PC-9 (cell line): ENCODE data around the gene FADS3. TPM values are rescaled to one million over a fixed set of nuclear protein-coding genes. Genes with fewer than 3 reads are reported as not detected.

Experiments used
- BruUV-seq: library from RNA; stranded (reverse); fragments of 400-500 nt; replicated peaks from 2 replicates; lab custom pipeline; 2021; lab: Mats Ljungman, UMichigan
- CTCF ChIA-PET: fragments of 300-600 bp; sonication (Branson Sonifier 250); formaldehyde crosslinking; loops from one replicate; lab custom pipeline; 2022; ENCODE audit warnings: antibody characterized with exemption; lab: Charles Lee
- POLR2A ChIA-PET: fragments of 300-600 bp; sonication (Branson Sonifier 250); formaldehyde crosslinking; loops from one replicate; lab custom pipeline; 2022; ENCODE audit warnings: antibody characterized with exemption; ENCODE audit not compliant: unreplicated experiment; lab: Charles Lee
- DNase-seq, 2 experiments: peaks; one replicate each; pipeline versions ENCODE4 v3.0.0 to v3.0.0-alpha.2; 2015 to 2022; ENCODE audit warnings: mixed read lengths in 1 of 2
- H2AFZ ChIP-seq: fragments of 200-600 bp; sonication (generic); 2 replicates; pipeline ENCODE4 v1.8.1; 2017; ENCODE audit warnings: antibody characterized with exemption
- H3F3A ChIP-seq: fragments of 200-600 bp; sonication (generic); 2 replicates; pipeline ENCODE4 v1.8.1; 2017; ENCODE audit warnings: antibody characterized with exemption, mild to moderate bottlenecking, low read depth; ENCODE audit not compliant: insufficient read depth
- H3K27ac ChIP-seq: fragments of 200-600 bp; sonication (generic); 2 replicates; pipeline ENCODE4 v1.6.1; 2016; ENCODE audit warnings: mixed run types
- H3K27me3 ChIP-seq: fragments of 200-600 bp; sonication (generic); 2 replicates; pipeline ENCODE4 v1.6.1; 2016; ENCODE audit warnings: low read depth, mixed run types; ENCODE audit not compliant: insufficient read depth
- H3K36me3 ChIP-seq: fragments of 200-600 bp; sonication (generic); 2 replicates; pipeline ENCODE4 v1.6.1; 2016; ENCODE audit warnings: low read depth, mixed run types
- H3K4me1 ChIP-seq: fragments of 200-600 bp; sonication (generic); replicated peaks from 2 replicates; pipeline ENCODE4 v1.6.1; 2016; ENCODE audit warnings: mixed run types; ENCODE audit not compliant: insufficient read depth
- H3K4me2 ChIP-seq: fragments of 200-600 bp; sonication (generic); 2 replicates; pipeline ENCODE4 v1.6.1; 2017; ENCODE audit warnings: mixed run types
- H3K4me3 ChIP-seq: fragments of 200-600 bp; sonication (generic); 2 replicates; pipeline ENCODE4 v1.6.1; 2016; ENCODE audit warnings: mixed run types
- H3K79me2 ChIP-seq: fragments of 200-600 bp; sonication (generic); 2 replicates; pipeline ENCODE4 v1.6.1; 2017; ENCODE audit warnings: low read depth, mixed run types
- H3K9me2 ChIP-seq: fragments of 200-600 bp; sonication (generic); 2 replicates; pipeline ENCODE4 v1.8.1; 2017; ENCODE audit warnings: mild to moderate bottlenecking; ENCODE audit not compliant: insufficient read depth
- H3K9me3 ChIP-seq: fragments of 200-600 bp; sonication (generic); 2 replicates; pipeline ENCODE4 v1.8.1; 2016; ENCODE audit warnings: low read depth; ENCODE audit not compliant: insufficient read depth
- H4K20me1 ChIP-seq: fragments of 200-600 bp; sonication (generic); 2 replicates; pipeline ENCODE4 v1.8.1; 2017; ENCODE audit not compliant: insufficient read depth
- CTCF ChIP-seq: fragments of 200-600 bp; sonication (generic); conservative IDR thresholded peaks from 2 replicates; pipeline ENCODE4 v1.6.1; 2017; ENCODE audit warnings: mixed run types, antibody characterized with exemption, mild to moderate bottlenecking, moderate library complexity
- EZH2 ChIP-seq: fragments of 200-600 bp; sonication (generic); IDR thresholded peaks from 2 replicates; pipeline ENCODE4 v1.8.0; 2017; ENCODE audit warnings: antibody characterized with exemption, low read depth
- intact Hi-C: fragments of 100-400 bp; cut with micrococcal nuclease; formaldehyde crosslinking; loops from one replicate; pipeline ENCODE4 v1.10.0; 2022; ENCODE audit not compliant: unreplicated experiment
- total RNA-seq: library from RNA; stranded (reverse); gene quantifications from 2 replicates; pipeline ENCODE4 v1.2.3, GENCODE V29; 2021

The FADS3 gene
- total RNA-seq, 1 experiment from 2014 or later: 75.5 TPM

GRCh38 chr11:61906522-61906909 lies 15.2 kb upstream of the FADS3 start:
- H3K27me3 ChIP-seq: no peaks in the 10 kb centered on the region
- H3F3A ChIP-seq: no peaks in the 10 kb centered on the region
- no peaks in the 10 kb centered on the region for H3K4me1 ChIP-seq
- intact Hi-C loops: no loop called here
- no peak overlapping the region for H3K27ac ChIP-seq
- no peaks in the 10 kb centered on the region for H3K9me3 ChIP-seq
- H4K20me1 ChIP-seq: no peaks in the 10 kb centered on the region
- no peak overlapping the region for H3K4me3 ChIP-seq
- H2AFZ ChIP-seq: no peak overlapping the region
- ChIA-PET POLR2A (no interaction called here), CTCF (interaction anchor here (0.6 kb wide), 1 partner anchor 155 kb away, joined by 7 read pairs; no protein-coding TSS in a partner anchor)
- DNase-seq: no peak
- no peak overlapping the region for H3K4me2 ChIP-seq
- H3K9me2 ChIP-seq: no peaks in the 10 kb centered on the region
- BruUV-seq: no TSS peak
- H3K36me3 ChIP-seq: no peaks in the 10 kb centered on the region
- H3K79me2 ChIP-seq: no peaks in the 10 kb centered on the region
- no peak for TF ChIP-seq EZH2
- no peak for TF ChIP-seq CTCF

GRCh38 chr11:61905801-61906521 lies 14.6 kb upstream of the FADS3 start:
- TF ChIP-seq CTCF: no peak
- no peak for TF ChIP-seq EZH2
- intact Hi-C loops: no loop called here
- no TSS peak for BruUV-seq
- CTCF ChIA-PET: no interaction called here
- H3K79me2 ChIP-seq: no peaks in the 10 kb centered on the region
- H3K36me3 ChIP-seq: no peaks in the 10 kb centered on the region
- H3K4me2 ChIP-seq: no peak overlapping the region
- no peak overlapping the region for H3K4me3 ChIP-seq
- POLR2A ChIA-PET: no interaction called here
- no peaks in the 10 kb centered on the region for H3K9me3 ChIP-seq
- no peak for DNase-seq
- no peaks in the 10 kb centered on the region for H4K20me1 ChIP-seq
- no peaks in the 10 kb centered on the region for H3K4me1 ChIP-seq
- H3F3A ChIP-seq: no peaks in the 10 kb centered on the region
- H3K27me3 ChIP-seq: no peaks in the 10 kb centered on the region
- no peak overlapping the region for H2AFZ ChIP-seq
- no peak overlapping the region for H3K27ac ChIP-seq
- H3K9me2 ChIP-seq: no peaks in the 10 kb centered on the region

DNA sequence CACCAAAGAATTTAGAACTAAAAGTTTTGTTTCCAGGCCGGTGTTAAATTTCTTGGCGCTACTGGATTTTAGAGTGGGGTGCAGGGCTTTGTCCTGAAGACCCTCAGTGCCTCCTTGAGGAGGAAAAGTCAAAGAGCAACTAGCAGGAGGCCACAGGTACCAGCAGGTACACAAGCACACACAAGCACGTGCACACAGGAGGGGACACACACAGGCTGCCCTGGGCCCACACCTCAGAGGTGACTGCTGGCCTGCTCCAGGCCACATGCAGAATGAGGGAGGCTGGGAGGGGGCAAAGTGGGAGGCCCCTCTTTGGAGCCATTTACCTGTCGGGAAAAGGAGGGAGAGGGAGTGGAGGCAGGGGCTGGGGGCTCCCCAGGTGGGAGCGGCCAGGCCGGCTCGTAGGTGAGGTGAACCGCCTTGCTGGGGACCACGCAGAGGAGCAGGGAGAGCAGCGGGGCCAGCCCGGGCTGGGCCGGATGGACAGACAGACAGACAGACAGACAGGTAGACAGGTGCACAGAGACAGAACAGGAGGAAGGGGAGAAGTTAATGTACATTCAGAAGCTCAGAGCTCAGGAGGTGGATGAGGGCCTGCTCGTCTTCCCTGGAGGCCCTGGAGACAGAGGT lies 13.8 kb upstream of the FADS3 start:
- no peaks in the 10 kb centered on the region for H3K79me2 ChIP-seq
- H3K27ac ChIP-seq: no peak overlapping the region
- TF ChIP-seq CTCF: no peak
- no peak for TF ChIP-seq EZH2
- BruUV-seq: no TSS peak
- intact Hi-C loops: no loop called here
- no peak overlapping the region for H3K4me3 ChIP-seq
- H3K4me1 ChIP-seq: no peaks in the 10 kb centered on the region
- no peak overlapping the region for H2AFZ ChIP-seq
- H3K4me2 ChIP-seq: no peak overlapping the region
- no peaks in the 10 kb centered on the region for H3K9me2 ChIP-seq
- ChIA-PET POLR2A (interaction anchor here (0.6 kb wide), 2 partner anchors 16 to 148 kb away, joined by 3 to 10 read pairs; no protein-coding TSS in a partner anchor), CTCF (no interaction called here)
- no peaks in the 10 kb centered on the region for H3F3A ChIP-seq
- H3K9me3 ChIP-seq: no peaks in the 10 kb centered on the region
- DNase-seq: no peak
- H3K36me3 ChIP-seq: no peaks in the 10 kb centered on the region
- H4K20me1 ChIP-seq: no peaks in the 10 kb centered on the region
- no peaks in the 10 kb centered on the region for H3K27me3 ChIP-seq
